ENCODE measurements around the gene LRMDA.

- TF ChIP-seq CTCF (IDR thresholded peaks at IDR 0.05) = no peak
- TF ChIP-seq EP300 (IDR thresholded peaks at IDR 0.05) = no peak
- no peak for TF ChIP-seq POLR2A (IDR thresholded peaks at IDR 0.05)
- no peak for TF ChIP-seq POLR2AphosphoS5 (IDR thresholded peaks at IDR 0.05)
Measured at GRCh38 chr10:75925999-75926398, 494.6 kb downstream of the LRMDA start.

Data from sigmoid colon (tissue), 4 donors.